ENCODE measurements around the gene PGAP2. TPM values are rescaled to one million over a fixed set of nuclear protein-coding genes. Genes with fewer than 3 reads are reported as not detected.

Gene PGAP2
- total RNA-seq, 1 experiment from 2014 or later: 27.2 TPM

DNA sequence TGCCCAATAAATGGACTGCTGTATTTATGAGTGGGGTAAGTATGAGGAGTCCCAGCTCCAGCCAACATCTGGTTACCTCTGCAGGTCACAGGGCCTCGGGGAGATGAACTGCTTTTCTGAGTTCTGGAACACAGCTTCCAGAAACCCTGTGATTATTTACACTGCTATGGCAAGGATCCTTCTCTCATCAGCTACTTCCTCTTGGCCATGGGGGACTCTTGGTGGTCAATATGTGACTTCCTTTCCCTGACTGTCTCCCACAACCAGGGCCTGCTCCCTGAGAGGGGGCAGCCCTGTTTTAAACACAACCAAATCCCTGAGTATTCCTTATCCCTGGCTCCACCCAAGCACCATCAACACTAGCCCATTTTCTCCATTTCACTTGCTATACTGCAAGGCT lies 22.4 kb downstream of the PGAP2 start:
- TF ChIP-seq, protein P1, sequence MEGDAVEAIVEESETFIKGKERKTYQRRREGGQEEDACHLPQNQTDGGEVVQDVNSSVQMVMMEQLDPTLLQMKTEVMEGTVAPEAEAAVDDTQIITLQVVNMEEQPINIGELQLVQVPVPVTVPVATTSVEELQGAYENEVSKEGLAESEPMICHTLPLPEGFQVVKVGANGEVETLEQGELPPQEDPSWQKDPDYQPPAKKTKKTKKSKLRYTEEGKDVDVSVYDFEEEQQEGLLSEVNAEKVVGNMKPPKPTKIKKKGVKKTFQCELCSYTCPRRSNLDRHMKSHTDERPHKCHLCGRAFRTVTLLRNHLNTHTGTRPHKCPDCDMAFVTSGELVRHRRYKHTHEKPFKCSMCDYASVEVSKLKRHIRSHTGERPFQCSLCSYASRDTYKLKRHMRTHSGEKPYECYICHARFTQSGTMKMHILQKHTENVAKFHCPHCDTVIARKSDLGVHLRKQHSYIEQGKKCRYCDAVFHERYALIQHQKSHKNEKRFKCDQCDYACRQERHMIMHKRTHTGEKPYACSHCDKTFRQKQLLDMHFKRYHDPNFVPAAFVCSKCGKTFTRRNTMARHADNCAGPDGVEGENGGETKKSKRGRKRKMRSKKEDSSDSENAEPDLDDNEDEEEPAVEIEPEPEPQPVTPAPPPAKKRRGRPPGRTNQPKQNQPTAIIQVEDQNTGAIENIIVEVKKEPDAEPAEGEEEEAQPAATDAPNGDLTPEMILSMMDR (IDR thresholded peaks at IDR 0.05; ENCODE audit: unreplicated experiment): no peak
- Mint-ChIP-seq H3K27me3 (ENCODE audit: insufficient read depth, unreplicated experiment) (no peaks in the 10 kb centered on the region), H3K27ac (ENCODE audit: low read depth, unreplicated experiment) (no peak overlapping the region), H3K9me3 (ENCODE audit: unreplicated experiment) (no peaks in the 10 kb centered on the region), H3K36me3 (ENCODE audit: insufficient read depth, unreplicated experiment) (peaks cover 69% of the 10 kb centered on the region), H3K4me3 (ENCODE audit: unreplicated experiment) (no peak overlapping the region), H3K4me1 (ENCODE audit: insufficient read depth, unreplicated experiment) (peaks cover 24% of the 10 kb centered on the region)
- ChIA-PET POLR2A (interaction anchor here (0.6 to 1.2 kb wide), 4 partner anchors 10 to 49 kb away, joined by 3 to 4 read pairs (median 3); partner anchors contain the start of genes NUP98 and RHOG), CTCF (interaction anchor here (1.1 to 1.8 kb wide), 3 partner anchors 11 to 242 kb away, joined by 6 to 7 read pairs (median 7); partner anchors contain the start of gene RHOG)
- DNase-seq (ENCODE audit: unreplicated experiment): no peak
- intact Hi-C loops (cut with micrococcal nuclease): no loop called here
- no TSS peak for BruUV-seq (replicated peaks)

DNA sequence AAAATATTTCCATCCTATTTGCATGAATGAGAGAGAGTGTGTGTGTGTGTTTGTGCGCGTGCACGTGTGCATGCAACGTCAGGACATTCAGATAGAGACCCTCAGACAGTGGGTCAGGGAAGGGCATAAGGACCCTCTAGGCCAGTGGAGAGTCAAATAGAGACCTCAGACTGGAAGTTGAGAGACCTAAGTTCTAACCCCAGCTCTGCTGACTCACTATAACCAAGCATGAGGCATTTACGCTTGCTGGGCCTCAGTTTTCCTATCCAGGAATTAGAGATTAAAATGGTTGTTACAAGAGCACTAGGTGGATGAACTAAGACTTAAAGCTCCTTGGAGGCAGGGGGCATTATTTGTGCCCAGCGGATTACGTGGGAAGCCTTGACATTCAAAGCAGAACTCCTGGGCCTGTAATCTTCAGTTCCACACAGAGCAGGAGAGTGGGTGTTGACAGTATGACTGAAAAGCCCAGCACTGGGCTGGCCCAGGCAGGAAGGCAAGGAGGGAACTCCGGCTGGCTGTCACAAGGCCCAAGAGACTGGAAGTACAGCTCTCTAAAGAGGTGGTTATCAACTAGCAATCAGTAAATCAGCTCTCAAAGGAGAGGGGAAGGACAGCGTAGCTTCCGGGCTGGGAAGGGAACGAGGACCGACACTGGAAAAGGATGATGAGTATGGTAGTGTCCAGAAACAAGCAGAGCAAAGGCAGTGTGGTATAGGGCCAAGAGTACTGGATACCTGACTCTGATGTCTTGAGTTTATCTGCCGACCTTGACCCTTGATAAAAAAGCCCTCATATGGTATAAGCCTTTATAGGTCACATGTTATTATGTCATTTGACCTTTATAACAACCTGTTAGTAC lies 23.2 kb downstream of the PGAP2 start:
- BruUV-seq (replicated peaks): no TSS peak
- DNase-seq (ENCODE audit: unreplicated experiment): no peak
- H3K36me3 Mint-ChIP-seq (ENCODE audit: insufficient read depth, unreplicated experiment): peaks cover 71% of the 10 kb centered on the region
- no peak overlapping the region for H3K4me3 Mint-ChIP-seq (ENCODE audit: unreplicated experiment)
- TF ChIP-seq, protein P1 (IDR thresholded peaks at IDR 0.05; ENCODE audit: unreplicated experiment): no peak
- H3K9me3 Mint-ChIP-seq (ENCODE audit: unreplicated experiment): no peaks in the 10 kb centered on the region
- no peaks in the 10 kb centered on the region for H3K27me3 Mint-ChIP-seq (ENCODE audit: insufficient read depth, unreplicated experiment)
- peak overlapping the region; percentile 72 for H3K27ac Mint-ChIP-seq (ENCODE audit: low read depth, unreplicated experiment)
- intact Hi-C loops (cut with micrococcal nuclease): no loop called here
- peaks cover 26% of the 10 kb centered on the region for H3K4me1 Mint-ChIP-seq (ENCODE audit: insufficient read depth, unreplicated experiment)
- POLR2A ChIA-PET: interaction anchor here (1.0 kb wide), 1 partner anchor 34 kb away, joined by 3 read pairs; the partner anchor contains the start of gene NUP98
- CTCF ChIA-PET: interaction anchor here (0.7 to 1.8 kb wide), 6 partner anchors 10 to 241 kb away, joined by 4 to 7 read pairs (median 5); partner anchors contain the start of genes RHOG and STIM1

DNA sequence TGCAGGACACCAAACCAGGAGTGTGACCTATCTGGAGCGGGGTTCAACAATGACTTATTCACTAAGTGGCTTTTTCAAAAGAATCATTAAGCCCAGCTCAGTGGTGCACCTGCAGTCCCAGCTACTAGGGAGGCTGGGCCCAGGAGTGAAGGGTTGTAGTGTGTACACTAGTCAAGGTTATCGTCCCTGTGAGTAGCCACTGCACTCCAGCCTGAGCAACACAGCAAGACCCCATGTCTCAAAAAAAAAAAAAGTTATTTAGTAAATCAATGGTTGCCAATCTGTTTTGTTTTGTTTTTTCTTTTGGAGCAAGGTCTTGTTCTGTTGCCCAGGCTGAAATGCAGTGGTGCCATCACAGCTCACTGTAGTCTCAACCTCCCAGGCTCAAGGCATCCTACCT lies 24.5 kb downstream of the PGAP2 start:
- ChIA-PET CTCF (interaction anchor here (0.7 to 1.8 kb wide), 4 partner anchors 9 to 240 kb away, joined by 3 to 12 read pairs (median 6); no protein-coding TSS in a partner anchor), POLR2A (no interaction called here)
- peaks cover 66% of the 10 kb centered on the region for H3K36me3 Mint-ChIP-seq (ENCODE audit: insufficient read depth, unreplicated experiment)
- H3K4me1 Mint-ChIP-seq (ENCODE audit: insufficient read depth, unreplicated experiment): peaks cover 27% of the 10 kb centered on the region
- TF ChIP-seq, protein P1 (IDR thresholded peaks at IDR 0.05; ENCODE audit: unreplicated experiment): no peak
- intact Hi-C loops (cut with micrococcal nuclease): no loop called here
- no peaks in the 10 kb centered on the region for H3K27me3 Mint-ChIP-seq (ENCODE audit: insufficient read depth, unreplicated experiment)
- no peak overlapping the region for H3K4me3 Mint-ChIP-seq (ENCODE audit: unreplicated experiment)
- H3K9me3 Mint-ChIP-seq (ENCODE audit: unreplicated experiment): no peaks in the 10 kb centered on the region
- no peak for DNase-seq (ENCODE audit: unreplicated experiment)
- BruUV-seq (replicated peaks): no TSS peak
- no peak overlapping the region for H3K27ac Mint-ChIP-seq (ENCODE audit: low read depth, unreplicated experiment)

- CTCF ChIA-PET: interaction anchor here (1.2 to 1.5 kb wide), 4 partner anchors 15 to 239 kb away, joined by 5 to 12 read pairs (median 6); no protein-coding TSS in a partner anchor
- no peak overlapping the region for H3K27ac Mint-ChIP-seq (ENCODE audit: low read depth, unreplicated experiment)
- TF ChIP-seq, protein P1 (IDR thresholded peaks at IDR 0.05; ENCODE audit: unreplicated experiment): no peak
- H3K9me3 Mint-ChIP-seq (ENCODE audit: unreplicated experiment): no peaks in the 10 kb centered on the region
- BruUV-seq (replicated peaks): no TSS peak
- H3K27me3 Mint-ChIP-seq (ENCODE audit: insufficient read depth, unreplicated experiment): no peaks in the 10 kb centered on the region
- peaks cover 33% of the 10 kb centered on the region for H3K4me1 Mint-ChIP-seq (ENCODE audit: insufficient read depth, unreplicated experiment)
- DNase-seq (ENCODE audit: unreplicated experiment): no peak
- H3K4me3 Mint-ChIP-seq (ENCODE audit: unreplicated experiment): no peak overlapping the region
- POLR2A ChIA-PET: no interaction called here
- intact Hi-C loops (cut with micrococcal nuclease): no loop called here
- H3K36me3 Mint-ChIP-seq (ENCODE audit: insufficient read depth, unreplicated experiment): peaks cover 61% of the 10 kb centered on the region
These were observed 25.1 kb downstream of the PGAP2 start for GRCh38 chr11:3833449-3833848.
